ENCODE measurements around the gene DPM1. TPM values are rescaled to one million over a fixed set of nuclear protein-coding genes. Genes with fewer than 3 reads are reported as not detected.

DPM1 gene
- total RNA-seq, 2 donors from 2014 or later: 37.0 to 43.9 TPM

DNA sequence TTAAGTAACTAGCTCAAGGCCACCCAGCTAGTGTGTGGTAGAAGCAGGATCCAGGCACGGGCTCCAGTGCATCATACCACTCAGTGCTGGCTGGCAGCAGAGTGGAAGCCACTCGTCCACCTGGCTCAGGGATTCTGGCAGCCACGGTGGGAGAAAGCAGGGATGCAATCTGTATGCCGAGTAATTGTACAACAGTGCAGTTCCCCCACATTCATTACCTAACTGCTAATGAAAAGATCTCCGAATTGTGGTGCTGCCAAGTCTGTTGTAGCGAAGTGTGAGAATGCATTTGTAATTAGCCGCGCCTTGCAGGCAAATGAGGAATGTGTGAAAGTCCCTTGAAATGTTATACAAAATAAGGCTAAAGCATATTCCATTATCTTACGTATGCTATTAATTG is 35.5 kb upstream of the DPM1 start:
- Histone ChIP-seq H3K9ac (ENCODE audit: low read depth in 2 of 2, low read length in 2 of 2) (no peak overlapping the region), H3K36me3 (no peaks in the 10 kb centered on the region), H3K27me3 (no peaks in the 10 kb centered on the region), H3K4me3 (no peak overlapping the region), H3K27ac (no peak overlapping the region), H3K9me3 (no peaks in the 10 kb centered on the region), H3K4me1 (no peaks in the 10 kb centered on the region)
- intact Hi-C loops (cut with DNase I): no loop called here
- DNase-seq: no peak
- TF ChIP-seq, protein P1, sequence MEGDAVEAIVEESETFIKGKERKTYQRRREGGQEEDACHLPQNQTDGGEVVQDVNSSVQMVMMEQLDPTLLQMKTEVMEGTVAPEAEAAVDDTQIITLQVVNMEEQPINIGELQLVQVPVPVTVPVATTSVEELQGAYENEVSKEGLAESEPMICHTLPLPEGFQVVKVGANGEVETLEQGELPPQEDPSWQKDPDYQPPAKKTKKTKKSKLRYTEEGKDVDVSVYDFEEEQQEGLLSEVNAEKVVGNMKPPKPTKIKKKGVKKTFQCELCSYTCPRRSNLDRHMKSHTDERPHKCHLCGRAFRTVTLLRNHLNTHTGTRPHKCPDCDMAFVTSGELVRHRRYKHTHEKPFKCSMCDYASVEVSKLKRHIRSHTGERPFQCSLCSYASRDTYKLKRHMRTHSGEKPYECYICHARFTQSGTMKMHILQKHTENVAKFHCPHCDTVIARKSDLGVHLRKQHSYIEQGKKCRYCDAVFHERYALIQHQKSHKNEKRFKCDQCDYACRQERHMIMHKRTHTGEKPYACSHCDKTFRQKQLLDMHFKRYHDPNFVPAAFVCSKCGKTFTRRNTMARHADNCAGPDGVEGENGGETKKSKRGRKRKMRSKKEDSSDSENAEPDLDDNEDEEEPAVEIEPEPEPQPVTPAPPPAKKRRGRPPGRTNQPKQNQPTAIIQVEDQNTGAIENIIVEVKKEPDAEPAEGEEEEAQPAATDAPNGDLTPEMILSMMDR (IDR thresholded peaks at IDR 0.05): no peak

- no peak overlapping the region for H3K4me3 ChIP-seq
- peak; percentile 74 for DNase-seq
- intact Hi-C loops (cut with DNase I): no loop called here
- no peaks in the 10 kb centered on the region for H3K4me1 ChIP-seq
- TF ChIP-seq, protein P1 (IDR thresholded peaks at IDR 0.05): peak; percentile 55
- H3K27me3 ChIP-seq: no peaks in the 10 kb centered on the region
- H3K9me3 ChIP-seq: no peaks in the 10 kb centered on the region
- no peak overlapping the region for H3K27ac ChIP-seq
- H3K9ac ChIP-seq (ENCODE audit: low read depth in 2 of 2, low read length in 2 of 2): no peak overlapping the region
- no peaks in the 10 kb centered on the region for H3K36me3 ChIP-seq
Measured at GRCh38 chr20:50992733-50993457, 34.6 kb upstream of the DPM1 start.

DNA sequence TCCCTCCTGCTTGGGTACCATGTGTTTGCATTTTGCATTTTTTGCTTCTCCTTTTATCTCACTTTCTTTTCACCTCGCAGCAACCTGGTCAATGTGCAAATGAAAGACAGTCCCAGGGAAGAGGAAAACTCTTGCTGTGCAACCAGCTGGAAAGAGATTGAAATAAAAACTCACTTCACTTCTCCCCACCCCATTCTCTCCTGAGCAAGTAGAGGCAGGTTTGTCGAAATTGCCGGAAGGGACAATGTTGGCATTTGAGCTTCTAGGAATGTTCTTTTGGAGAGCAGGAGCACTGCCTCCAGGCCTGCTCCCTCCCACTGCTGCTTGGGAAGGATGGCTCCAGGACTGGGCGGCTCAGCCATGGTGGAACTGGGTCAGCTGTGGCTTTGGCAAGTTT is 34.0 kb upstream of the DPM1 start:
- no peaks in the 10 kb centered on the region for H3K27me3 ChIP-seq
- no peak overlapping the region for H3K9ac ChIP-seq (ENCODE audit: low read depth in 2 of 2, low read length in 2 of 2)
- H3K4me1 ChIP-seq: no peaks in the 10 kb centered on the region
- no peak overlapping the region for H3K27ac ChIP-seq
- H3K9me3 ChIP-seq: no peaks in the 10 kb centered on the region
- no peak for DNase-seq
- no peak overlapping the region for H3K4me3 ChIP-seq
- intact Hi-C loops (cut with DNase I): no loop called here
- TF ChIP-seq, protein P1 (IDR thresholded peaks at IDR 0.05): no peak
- H3K36me3 ChIP-seq: no peaks in the 10 kb centered on the region

GRCh38 chr20:50991076-50991475 is 32.7 kb upstream of the DPM1 start:
- intact Hi-C loops (cut with DNase I): no loop called here
- Histone ChIP-seq H3K27me3 (no peaks in the 10 kb centered on the region), H3K27ac (no peak overlapping the region), H3K9me3 (no peaks in the 10 kb centered on the region), H3K4me1 (no peaks in the 10 kb centered on the region), H3K4me3 (no peak overlapping the region), H3K36me3 (no peaks in the 10 kb centered on the region), H3K9ac (ENCODE audit: low read depth in 2 of 2, low read length in 2 of 2) (no peak overlapping the region)
- TF ChIP-seq, protein P1 (IDR thresholded peaks at IDR 0.05): no peak
- no peak for DNase-seq

- Histone ChIP-seq H3K9me3 (no peaks in the 10 kb centered on the region), H3K27ac (no peak overlapping the region), H3K9ac (ENCODE audit: low read depth in 2 of 2, low read length in 2 of 2) (no peak overlapping the region), H3K4me1 (no peaks in the 10 kb centered on the region), H3K27me3 (no peaks in the 10 kb centered on the region), H3K4me3 (no peak overlapping the region), H3K36me3 (no peaks in the 10 kb centered on the region)
- intact Hi-C loops (cut with DNase I): loop anchor here (5.0 to 10.0 kb wide), 2 partner anchors 320 to 607 kb away; no protein-coding TSS in a partner anchor
- TF ChIP-seq, protein P1 (IDR thresholded peaks at IDR 0.05): peak; percentile 86
- peak; percentile 82 for DNase-seq
Measured at GRCh38 chr20:50987493-50988210, 29.3 kb upstream of the DPM1 start.

Data from colonic mucosa (tissue), 4 donors.